ENCODE data around the gene CYSTM1.
"Not testable (repeated sequence)": the region's sequence is repeated elsewhere in the genome, so short reads cannot be mapped to it uniquely, and the experiment has no call there.

CYSTM1 gene

DNA sequence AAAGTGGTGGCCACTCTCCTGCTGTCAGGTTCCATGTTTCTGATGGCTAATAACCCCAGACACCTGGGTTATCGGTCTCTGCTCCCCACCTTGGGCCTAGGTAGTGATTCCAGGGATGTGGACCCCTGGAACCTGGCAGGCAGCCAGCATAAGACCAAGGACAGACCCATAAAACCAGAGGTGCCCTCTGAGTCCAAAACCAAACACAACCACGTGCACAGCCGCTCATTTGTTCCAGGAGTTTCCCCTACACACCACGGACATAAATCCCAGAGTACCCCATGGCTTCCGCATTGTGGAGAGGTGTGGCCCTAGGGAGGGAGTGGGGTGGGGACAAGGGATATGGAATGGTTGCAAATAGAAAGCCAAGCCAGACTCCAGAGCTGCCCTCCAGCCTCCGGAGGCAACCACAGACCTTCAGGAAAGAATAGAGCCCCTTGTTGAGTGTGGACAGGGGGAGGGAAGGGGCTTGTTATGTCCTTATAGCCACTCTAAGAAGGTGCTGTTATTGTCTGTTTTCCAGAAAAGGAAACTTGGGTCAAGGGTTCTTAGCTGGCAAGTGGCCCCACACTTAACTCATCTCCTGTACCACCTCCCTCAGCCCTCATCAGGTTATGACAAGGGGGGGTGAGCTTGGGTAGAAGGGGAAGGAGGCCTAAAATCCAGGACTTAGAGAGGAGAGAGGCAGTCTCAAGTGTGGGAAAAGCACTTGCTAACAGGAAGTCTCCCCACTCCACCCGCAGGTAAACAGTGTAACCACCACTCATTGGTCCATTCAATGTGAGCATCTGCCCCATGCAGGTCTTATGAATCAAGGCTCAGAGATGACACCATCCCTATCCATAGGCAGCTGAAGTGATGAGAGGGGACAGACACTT, 23.6 kb upstream of the CYSTM1 start:
- DNase-seq: no peak

DNA sequence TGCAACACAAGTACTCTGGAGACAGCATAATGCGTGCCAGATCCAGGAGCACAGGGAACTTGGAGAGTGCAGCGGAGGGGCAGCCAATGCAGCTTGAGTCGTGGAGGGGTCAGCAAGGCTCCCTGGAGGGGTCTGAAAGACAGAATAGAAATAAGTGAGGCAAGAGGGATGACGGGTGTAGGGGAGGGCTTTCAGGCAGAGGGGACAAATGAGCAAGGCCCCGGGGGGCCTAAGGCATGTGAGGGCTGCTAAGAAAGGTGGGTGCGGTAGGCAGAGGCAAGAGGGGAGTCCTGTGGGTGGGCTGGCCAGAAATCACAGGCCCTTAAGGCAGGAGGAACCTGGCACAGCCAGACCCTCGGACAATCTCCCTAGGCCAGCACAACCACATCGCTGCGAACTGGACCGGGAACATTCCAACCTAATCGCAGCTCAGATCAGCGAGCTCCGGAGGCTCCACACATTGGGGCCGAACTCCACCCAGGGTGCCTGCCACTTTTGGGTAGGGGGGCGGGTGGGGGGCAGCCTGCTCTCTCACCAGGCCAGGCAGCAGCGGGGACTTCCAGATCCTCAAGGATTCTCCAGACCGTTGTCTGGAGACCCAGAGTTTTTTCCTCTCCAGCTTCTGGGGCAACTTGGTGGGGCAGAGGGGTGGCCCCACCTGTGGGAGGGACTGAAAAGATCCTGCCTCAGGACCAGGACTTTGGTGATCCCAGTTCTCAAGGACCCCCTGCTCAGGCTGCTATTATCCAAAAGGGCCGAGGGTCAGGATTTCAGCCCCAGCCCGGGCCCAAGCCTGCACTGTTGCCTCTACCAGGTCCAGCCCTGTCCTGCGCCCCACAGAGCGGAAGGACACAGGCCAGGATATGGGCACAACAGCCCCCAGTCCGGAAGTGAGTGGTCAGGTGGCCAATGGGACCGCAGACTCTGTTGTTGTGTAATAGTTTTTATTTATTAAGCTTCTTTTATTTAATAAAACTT, 22.7 kb upstream of the CYSTM1 start:
- DNase-seq: no peak

DNA sequence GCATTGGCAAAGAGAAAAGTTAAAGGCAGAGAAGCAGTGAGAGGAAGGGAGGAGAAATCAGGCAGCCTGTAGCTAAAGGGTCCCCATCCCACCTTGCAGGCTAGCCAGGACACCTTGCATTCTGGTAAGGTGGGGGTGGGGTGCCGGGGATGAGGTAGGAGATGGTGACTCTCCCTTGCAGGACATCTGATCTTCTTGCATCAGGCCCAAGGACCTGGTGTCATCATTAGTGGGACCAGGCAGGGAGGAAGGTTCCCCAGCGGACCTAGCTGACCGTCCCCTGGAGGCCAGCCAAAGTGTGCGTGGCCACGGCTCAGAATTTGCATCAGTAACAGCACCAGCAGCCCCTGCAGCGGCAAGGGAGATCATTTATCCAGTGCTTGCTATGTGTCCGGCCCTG, 21.7 kb upstream of the CYSTM1 start:
- DNase-seq: no peak

DNA sequence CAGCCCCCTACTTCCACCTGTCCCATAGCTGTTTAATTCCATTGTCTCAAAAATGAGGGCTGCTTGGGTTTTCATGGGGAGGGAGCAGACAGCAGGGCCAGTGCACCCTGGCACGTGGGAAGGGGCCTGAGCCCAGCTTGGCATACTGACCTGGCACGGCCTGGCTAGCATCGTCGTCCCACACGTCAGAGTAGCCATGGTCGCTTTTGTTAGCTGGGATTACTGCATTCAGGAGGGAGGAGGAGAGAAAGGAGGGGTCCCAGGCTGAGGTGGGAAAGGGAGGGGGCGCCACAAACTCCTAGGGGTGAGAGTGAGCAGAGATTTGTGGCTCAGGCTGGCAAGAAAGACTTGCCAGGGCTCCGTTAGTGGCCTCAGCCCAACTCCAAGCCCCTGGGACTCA, 21.1 kb upstream of the CYSTM1 start:
- no peak for DNase-seq

DNA sequence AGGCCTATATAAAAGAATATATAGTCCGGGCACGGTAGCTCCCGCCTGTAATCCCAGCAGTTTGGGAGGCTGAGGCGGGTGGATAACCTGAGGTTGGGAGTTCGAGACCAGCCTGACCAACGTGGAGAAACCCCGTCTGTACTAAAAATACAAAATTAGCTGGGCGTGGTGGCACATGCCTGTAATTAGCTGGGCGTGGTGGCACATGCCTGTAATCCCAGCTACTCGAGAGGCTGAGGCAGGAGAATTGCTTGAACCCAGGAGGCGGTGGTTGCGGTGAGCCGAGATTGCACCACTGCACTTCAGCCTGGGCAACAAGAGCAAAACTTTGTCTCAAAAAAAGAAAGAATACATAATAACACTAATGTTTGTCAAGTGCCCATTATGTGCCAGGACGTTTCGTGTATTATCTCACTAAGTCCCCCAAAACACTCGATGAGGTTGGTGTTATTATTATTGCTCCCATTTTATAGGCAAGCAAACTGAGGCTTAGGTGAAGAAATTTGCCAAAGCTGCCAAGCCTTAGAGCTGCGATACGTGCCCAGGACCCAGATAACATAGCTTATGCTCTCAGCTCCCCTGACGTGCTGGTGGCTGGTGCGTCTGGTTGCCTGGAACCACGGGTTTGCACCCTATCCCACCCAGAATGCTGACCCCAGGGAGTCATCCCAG, 20.1 kb upstream of the CYSTM1 start:
- DNase-seq: not testable (repeated sequence)

DNA sequence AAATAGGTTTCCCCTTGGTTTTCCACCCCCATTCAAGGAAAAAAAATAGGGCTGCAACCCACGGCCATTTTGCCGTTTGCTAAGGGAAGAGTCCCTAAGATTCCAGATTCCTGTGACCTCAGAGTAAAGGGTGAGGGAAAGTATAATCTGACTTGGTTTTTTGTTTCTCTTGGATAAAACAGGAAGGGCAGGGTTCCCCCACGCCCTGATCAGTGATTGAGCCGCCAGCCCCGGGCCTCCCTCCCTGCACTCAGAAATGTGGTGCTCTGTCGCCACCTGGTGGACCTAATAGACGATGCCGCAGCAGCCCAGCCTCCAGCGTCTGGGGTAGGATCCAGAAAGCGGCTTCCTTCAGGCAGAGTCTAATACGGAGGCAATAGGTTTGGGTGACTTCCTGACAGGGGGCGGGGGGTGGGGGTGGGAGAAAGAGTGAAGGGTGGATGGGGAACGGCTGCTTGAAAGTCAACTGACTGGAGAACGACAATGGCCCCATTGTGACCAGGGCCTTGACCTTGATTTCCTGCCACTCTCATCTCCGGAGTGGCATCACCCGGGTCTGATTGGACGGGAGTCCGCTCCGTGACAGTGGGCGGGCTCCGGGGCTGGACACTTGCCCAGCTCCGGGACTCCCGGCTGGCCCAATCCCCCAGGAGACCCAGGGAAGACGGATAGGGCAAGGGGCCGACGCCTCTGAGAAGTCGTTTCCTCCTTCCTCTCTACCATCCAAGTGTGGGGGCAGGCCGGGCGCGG, 17.8 kb upstream of the CYSTM1 start:
- peak; percentile 13 for DNase-seq

DNA sequence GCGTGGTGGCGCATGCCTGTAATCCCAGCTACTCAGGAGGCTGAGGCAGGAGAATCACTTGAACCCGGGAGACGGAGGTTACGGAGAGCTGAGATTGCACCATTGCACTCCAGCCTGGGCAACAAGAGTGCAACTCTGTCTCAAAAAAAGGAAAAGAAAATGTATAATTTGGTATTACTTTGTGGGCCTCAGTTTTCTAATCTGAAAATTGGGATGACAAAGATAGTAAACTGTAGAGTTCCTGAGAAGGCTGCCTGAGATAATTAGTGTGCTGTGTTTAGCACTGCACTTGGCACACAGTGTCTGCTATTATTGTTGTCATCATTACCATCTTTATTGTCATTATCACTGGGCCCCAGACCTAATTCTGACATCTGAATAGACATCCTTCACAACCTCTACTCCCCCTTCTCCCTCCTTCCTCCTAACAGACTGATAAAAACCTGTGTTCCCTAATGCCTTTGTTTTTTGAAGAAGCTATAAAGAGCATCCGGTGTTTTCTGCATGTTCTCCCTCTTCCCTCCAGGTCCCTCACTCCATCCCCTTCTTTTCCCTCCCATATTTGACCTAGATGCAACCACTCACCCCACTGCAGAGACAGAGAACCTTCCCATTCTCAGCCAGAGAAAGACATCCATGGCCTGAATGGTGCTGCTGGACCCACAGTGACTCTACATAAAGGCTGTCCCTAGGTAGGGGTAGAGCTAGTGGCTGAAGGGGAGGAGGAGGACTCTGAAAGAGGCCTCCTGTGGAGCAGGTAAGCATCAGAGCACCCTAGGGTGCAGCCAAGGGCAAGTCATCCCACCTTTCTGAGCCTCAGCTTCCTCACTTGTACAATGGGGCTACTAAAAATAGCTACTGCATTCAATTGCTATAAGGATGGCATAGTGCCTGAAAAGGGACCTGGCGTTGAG, 15.7 kb upstream of the CYSTM1 start:
- no peak for DNase-seq

DNA sequence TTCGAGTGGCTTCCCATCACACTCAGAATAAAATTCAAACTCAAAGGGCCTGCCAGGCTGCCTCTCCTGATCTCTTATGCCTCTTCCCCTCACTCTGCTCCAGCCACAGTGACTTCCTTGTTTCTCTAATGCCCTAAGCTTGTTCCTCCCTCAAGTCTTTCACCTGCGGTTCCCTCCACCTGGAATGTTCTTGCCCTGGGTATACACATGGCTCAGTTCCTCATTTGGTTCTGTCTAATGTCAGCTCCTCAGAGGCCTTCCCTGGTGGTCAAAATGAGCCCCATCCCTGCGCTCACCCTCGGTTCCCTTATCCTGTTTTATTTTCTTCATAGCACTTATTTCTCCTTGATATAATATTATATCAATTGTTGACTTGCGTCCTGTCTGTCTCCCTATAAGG, 12.7 kb upstream of the CYSTM1 start:
- no peak for DNase-seq

DNA sequence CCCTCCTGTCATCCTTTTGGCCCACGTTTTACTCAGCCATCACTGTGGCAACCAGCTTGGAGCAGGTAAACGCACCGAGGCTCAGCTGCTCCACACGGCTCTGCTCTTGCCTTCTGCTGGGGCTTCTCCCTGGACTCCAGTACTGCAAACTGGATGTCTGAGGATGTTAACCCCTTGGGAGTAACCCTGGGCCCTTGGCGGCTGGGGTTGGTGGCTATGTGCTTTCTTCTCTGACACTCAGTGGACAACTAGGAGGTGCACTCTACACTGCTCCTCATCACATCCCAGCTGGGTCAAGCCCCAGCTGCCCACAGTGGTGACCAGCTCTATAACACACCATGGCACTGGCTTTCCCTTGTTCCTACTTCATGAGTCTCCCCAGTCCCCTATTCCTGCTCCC, 12.2 kb upstream of the CYSTM1 start:
- DNase-seq: no peak

DNA sequence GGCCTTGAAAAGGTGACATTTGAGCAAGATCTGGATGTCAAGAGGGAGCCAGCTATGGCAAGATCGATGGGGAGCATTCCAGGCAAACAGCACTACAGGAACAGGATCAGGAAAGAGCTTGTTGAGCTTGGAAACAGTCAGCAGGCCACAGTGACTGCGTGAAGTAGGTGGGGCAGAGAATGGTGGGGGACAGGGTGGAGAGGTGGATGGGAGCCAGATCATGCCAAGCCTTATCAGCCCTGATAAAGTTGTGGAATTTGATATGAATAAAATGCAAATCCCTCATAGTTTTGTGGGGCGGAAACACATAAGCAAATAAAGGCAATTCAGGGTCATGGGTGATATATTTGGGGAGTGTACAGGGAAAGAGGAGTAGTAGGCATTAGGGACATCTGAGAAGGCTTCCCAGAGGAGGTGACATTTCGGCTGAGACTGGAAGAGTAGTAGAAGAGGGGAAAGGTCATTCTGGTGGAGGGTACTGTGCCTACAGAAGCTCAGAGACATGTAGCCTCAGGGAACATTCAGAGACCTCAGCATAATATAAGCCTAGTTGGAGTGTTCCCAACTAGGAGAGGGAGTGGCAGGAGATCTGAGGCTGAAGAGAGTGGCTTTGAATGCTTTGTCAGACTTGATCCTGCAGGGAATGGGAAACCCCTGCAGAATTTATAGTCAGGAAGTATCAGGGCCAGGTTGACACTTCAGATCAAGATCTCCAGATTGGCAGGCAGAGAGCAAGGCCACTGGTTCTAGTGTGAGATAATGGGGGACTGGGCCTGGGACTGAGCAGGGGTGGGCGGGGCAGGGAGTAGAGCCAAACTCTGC, 9.7 kb upstream of the CYSTM1 start:
- no peak for DNase-seq

DNA sequence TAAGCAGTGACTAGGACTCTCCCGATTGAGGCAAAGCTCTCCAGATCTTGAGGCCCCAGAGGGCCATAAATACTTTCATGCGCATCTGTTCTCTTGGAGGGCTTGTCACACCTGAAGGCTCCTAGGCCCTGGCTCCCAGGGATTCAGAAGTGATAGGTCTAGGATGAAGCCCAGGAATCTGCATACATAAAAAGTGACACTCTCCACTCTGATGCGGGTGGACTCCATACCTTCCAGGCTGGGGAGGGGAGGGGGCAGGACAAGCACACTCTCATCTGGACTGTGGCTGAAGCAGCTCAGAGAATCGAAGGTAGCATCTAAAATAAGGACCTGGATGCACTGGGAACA, 9.1 kb upstream of the CYSTM1 start:
- no peak for DNase-seq

DNA sequence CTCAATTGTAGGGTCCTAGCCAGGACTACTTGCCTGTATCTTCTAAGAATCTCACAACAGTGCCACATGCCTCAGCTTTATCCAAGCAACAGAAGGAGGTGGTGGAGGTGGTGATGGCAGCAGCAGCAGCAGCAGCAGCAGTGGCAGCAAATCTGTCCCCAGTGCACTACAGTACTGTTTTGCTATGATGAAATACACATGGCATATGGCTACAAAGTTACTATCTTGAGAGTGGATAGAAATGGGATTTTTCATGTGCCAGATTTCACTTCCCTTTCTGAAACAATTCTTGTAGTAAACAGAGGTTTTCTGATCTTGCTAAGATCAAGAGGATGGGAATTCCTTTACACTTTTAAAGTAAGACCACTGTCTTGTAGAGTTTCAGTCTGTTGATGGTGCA, 8.1 kb upstream of the CYSTM1 start:
- DNase-seq: no peak

DNA sequence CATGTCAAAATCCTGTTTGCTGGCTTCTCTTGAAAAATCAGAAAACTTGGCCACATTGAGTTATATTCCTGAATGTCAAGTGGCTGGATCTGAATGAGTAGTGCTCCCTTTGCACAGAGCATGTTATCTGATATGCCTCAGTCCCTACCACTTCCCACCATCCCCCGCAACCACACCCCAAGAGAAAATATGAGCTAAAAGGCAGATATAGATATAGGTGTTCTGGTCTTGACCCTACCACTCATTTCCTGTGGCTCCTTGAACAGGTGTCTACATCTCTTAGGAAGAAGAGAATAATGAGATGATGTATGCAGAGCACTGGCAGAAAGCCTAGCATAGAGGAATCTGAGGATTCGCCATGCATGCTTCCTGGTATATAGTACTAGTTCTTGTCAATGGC, 6.6 kb upstream of the CYSTM1 start:
- DNase-seq: no peak

DNA sequence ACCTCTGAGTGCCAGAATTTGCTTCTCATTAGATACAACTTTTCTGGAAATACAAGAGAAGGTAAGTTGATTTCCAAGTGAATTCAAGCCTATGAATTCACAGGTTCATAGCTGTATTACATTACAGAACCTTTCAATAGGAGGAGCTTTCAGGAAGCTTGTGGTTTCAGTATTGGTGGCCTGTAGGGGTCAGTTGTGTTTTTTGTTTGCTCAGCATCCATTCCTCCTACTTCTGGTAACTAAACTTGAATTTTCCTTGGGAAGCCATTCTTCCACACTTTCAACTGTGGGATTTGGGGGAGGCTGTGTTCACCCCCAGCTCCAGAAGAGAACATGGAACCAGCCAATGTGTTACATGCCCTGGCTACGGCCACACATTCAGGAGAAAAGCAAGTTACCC, 5.6 kb upstream of the CYSTM1 start:
- DNase-seq: no peak

DNA sequence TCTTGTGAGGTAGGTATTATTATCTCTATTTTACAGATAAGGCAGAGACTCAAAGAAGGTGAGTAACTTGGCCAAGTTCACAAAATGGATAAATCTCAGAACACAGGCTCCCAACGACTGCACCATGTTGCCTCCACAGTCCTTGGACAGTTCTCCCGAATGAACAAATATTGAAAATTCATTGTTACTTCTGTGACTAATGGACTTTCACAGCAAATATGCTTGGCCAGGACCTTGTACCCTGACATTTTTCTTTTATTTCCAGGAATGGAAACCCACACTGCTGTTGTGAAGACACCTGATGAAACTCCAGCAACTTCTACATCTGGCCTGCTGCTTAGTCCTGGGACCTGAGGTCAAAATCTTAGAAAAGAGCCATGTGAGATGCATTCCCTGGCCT, 2.5 kb upstream of the CYSTM1 start:
- DNase-seq: no peak

DNA sequence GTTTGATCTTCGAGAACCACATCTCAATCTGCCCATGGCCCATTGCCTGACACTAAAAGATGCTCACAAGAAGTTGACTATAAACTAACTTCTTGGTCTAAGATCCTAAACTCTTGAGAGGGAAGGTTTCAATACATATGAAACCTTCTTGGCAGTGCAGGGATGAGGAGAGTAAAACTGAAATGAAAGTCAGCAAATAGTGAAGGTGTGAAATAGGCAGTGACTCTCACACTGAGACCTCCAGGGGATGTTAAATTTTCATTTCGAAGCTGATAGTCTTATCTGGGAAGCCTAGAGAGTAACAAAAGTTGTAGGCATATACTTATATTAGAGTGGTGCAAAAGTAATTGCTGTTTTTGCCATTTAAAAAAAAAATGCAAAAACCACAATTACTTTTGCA, 974 bp upstream of the CYSTM1 start:
- DNase-seq: no peak

DNA sequence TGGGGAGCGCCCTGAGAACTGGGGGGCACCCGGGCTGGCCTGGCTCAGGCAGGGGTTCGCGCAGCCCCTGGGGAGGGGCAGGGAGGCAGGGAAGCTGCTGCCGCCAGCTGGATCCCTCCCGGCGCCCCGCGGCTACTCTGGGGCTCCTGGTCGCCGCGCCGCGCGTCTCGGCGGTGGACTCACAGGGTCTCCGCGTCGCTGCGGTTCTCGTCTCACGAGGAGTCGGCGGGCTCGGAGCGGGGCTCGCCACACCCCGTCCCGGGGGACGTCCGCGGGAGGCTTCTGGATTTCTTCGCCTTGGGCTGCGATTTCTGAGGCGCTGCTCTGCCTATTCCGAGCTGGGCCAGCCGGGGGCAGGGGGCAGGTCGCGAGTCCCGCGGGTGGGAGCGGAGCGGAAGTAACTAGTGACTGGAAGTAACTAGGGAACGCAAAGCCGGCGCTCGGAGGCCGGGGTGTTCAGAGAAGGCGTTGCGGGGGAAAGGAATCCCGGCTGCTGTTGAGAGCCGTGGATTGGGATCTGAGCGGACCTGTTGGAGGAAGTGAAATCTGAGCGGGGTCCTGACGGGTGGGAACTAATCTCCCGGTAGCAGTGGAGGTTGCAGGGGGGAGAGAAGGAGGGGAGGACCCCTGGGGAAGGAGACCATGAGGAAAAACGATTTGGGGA, 511 bp downstream of the CYSTM1 start:
- DNase-seq: peak; percentile 13

DNA sequence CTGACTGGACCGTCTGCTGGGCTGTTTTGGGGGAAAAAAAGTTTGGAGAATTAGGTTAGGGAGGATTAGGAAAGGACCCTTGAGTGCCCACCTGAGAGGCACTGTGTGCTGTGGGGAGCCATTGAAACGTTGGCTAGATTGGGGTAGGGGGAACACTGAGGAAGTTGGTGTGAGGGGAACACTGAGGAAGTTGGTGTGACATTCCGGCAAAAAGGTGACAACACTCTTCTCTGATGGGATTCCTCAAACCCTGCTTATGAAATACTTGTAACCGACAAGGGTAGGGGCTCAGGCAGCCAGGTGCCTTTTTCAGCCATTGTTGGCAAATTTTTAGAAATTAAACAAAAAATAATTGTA, 1.0 kb downstream of the CYSTM1 start:
- DNase-seq: no peak

DNA sequence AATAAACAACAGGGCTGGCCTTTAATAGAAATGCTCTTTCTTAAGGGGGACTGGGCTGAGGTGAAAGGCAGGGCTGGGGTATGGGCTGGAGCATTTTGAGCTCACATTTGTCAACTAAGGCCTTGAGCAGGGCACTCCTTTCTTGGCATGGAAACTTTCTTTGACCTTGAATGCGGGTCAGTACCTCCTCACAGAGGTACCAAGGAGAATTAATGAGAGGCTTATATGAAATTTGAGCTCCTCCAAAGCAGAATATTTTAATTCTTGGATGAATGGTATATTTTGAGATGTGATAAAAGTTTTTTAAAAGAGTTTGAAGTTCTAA, 3.1 kb downstream of the CYSTM1 start:
- no peak for DNase-seq

DNA sequence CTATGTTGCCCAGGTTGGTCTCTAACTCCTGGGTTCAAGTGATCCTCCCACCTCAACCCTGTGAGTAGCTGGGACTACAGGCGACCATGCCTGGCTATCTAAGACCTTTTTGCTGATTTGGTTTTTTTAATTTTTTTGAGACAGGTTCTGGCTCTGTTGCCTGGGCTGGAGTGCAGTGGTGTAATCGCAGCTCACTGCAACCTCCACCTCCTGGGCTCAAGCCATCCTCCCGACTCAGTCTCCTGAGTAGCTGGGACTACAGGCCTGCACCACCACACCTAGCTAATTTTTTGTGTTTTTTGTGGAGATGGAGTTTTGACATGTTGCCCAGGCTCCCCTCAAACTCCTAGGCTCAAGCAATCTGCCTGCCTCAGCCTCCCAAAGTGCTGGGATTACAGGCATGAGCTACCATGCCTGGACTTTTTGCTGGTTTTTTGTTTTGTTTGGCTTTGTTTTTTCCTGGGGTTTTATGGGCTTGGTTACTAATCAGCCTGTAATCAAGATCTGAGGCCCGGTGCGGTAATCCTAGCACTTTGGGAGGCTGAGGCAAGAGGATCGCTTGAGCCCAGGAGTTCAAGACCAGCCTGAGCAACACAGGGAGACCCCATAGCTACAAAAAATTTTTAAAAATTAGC, 3.6 kb downstream of the CYSTM1 start:
- DNase-seq: no peak

Data from NCI-H524 treated with DMSO at 0.1 percent for 48 hours (cell line).